IgD-negative memory B cell (primary cell): Measurements from ENCODE around the gene KLHL6. TPM values are rescaled to one million over a fixed set of nuclear protein-coding genes. Genes with fewer than 3 reads are reported as not detected.
"Not testable (repeated sequence)": the region's sequence is repeated elsewhere in the genome, so short reads cannot be mapped to it uniquely, and the experiment has no call there.

ENCODE experiments used
- H3K27ac Mint-ChIP-seq, 3 donors: one replicate each; pipeline ENCODE4 v1.8.0; 2020 to 2022; ENCODE audit warnings: mild to moderate bottlenecking in 3 of 3, mixed read lengths in 3 of 3, moderate library complexity in 1 of 3
- H3K27me3 Mint-ChIP-seq: one replicate; pipeline ENCODE4 v1.8.0; 2021; ENCODE audit warnings: mixed read lengths
- H3K36me3 Mint-ChIP-seq: one replicate; pipeline ENCODE4 v1.8.0; 2020; ENCODE audit warnings: mild to moderate bottlenecking, mixed read lengths
- H3K4me1 Mint-ChIP-seq, 3 donors: one replicate each; pipeline ENCODE4 v1.8.0; 2020 to 2022; ENCODE audit warnings: mixed read lengths in 3 of 3, mild to moderate bottlenecking in 1 of 3
- H3K4me3 Mint-ChIP-seq, 4 donors: one replicate each; pipeline ENCODE4 v1.8.0; 2020 to 2022; ENCODE audit warnings: mild to moderate bottlenecking in 4 of 4, mixed read lengths in 4 of 4, moderate library complexity in 3 of 4
- H3K9me3 Mint-ChIP-seq, 3 donors: one replicate each; pipeline ENCODE4 v1.8.0; 2020 to 2021; ENCODE audit warnings: mixed read lengths in 3 of 3, mild to moderate bottlenecking in 1 of 3
- polyA plus RNA-seq: library from polyadenylated mRNA; unstranded; fragments of 300-500 nt; fragmentation: Illumina TruSeq; gene quantifications from one replicate; pipeline ENCODE4 v1.2.3, GENCODE V29; 2021

KLHL6 gene
- polyA plus RNA-seq, 1 donor from 2014 or later, result 31.3 TPM

DNA sequence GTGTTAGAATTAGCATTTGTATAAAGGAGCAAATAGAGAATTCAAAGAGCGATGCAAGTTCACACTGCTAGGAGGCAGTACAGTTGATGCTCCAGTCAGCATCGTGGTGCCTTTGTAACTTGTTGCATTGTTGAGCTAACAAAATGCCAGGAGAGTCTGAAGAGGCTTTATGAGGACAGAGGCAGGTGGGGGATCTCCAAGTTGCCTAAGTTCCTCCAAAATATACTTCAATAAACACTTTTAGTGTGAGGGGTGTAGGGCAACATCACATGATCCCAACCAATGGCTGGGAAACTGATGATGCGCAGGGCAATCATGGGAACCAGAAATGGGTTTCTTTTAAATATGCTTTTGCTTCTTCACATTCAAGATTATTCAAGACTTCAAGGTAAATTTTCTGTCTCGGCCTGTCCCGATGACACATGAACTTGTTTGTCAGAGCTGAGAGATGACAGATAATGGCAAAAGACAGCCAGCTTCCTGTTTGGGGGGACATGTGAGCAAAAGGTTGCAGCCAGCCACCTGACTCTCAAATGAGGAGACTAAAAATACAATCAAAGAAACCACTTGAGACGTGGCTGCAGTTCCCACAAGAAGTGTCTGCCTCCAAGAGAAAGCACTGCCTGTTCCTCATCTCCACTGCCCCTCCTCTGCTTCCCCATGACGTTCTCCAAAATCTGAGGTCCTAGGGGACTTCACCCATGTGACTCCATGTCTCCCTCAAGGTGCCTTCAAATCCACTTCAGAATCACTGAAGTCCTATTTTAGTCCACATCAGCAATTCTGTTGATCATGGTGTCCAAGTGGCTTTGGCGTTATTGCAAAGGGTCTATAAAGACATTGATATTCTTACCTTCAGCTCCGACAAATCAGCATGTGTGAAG, 39.3 kb downstream of the KLHL6 start:
- no peaks in the 10 kb centered on the region for H3K27me3 Mint-ChIP-seq
- H3K4me3 Mint-ChIP-seq, result peak overlapping the region; percentile 1 to 84 (median 80)
- H3K4me1 Mint-ChIP-seq, result peaks cover 58 to 77% (median 60%) of the 10 kb centered on the region in 3 donors
- no peaks in the 10 kb centered on the region for H3K9me3 Mint-ChIP-seq
- H3K27ac Mint-ChIP-seq, result peak overlapping the region; percentile 94 to 97 (median 94)
- H3K36me3 Mint-ChIP-seq, result peaks cover 7% of the 10 kb centered on the region

DNA sequence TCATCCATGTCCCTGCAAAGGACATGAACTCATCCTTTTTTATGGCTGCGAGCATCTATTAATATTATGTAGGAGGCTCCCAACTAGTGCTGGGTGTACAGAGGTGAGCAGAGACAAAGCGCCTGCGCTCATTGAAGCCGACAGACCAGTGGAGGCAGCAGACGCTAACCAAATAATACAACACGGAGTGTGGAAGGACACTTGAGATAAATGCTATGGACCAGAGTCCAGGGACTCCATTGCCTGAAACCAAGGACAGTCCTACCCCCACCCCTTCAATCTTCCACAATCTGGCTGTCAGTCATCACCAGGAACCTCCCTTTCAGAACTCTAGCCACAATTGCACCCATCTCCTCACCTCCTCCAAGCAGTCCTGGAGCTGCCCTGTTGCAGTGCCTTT, 41.5 kb downstream of the KLHL6 start:
- peak overlapping the region; percentile 81 to 97 (median 88) for H3K27ac Mint-ChIP-seq
- no peaks in the 10 kb centered on the region for H3K27me3 Mint-ChIP-seq
- H3K4me3 Mint-ChIP-seq, result peak overlapping the region in 2 of 4 donors; percentile 27 to 83
- no peaks in the 10 kb centered on the region for H3K9me3 Mint-ChIP-seq
- H3K4me1 Mint-ChIP-seq, result peaks cover 53 to 75% (median 61%) of the 10 kb centered on the region in 3 donors
- peaks cover 4% of the 10 kb centered on the region for H3K36me3 Mint-ChIP-seq

DNA sequence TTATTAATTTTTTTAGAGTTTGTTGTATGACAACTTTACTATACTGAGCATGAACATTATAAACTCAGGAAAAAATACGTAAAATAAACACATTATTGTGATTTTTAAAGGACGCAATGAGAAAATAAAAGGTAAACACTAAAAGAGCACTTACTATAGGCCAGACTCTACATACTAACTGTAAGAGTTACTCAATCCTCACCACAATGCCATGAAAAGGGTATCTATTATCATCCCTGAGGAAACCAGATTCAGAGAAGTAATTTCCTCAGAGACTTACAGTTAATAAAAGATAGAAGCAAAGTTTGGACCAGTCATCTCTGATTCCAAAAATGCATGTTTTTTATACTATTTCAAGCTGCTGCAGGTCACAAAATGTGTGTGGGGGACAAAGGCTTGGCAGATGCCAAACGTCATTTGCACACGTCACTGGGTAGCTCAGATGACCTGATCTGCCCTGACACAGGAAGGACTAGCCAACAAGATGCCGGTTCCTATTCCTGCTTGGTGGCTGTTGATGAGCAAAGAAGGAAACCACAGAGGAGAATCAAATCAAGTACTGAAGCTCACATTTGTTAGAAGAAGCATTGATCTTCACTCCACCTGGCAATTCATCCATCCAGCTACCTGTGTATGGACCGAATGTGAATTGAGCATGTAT, 42.3 kb downstream of the KLHL6 start:
- Mint-ChIP-seq H3K9me3 (no peaks in the 10 kb centered on the region), H3K36me3 (peaks cover 7% of the 10 kb centered on the region), H3K4me1 (peaks cover 52 to 68% (median 53%) of the 10 kb centered on the region in 3 donors), H3K27me3 (no peaks in the 10 kb centered on the region), H3K4me3 (peak overlapping the region; percentile 27 to 83 (median 57)), H3K27ac (peak overlapping the region; percentile 81 to 97 (median 88))

DNA sequence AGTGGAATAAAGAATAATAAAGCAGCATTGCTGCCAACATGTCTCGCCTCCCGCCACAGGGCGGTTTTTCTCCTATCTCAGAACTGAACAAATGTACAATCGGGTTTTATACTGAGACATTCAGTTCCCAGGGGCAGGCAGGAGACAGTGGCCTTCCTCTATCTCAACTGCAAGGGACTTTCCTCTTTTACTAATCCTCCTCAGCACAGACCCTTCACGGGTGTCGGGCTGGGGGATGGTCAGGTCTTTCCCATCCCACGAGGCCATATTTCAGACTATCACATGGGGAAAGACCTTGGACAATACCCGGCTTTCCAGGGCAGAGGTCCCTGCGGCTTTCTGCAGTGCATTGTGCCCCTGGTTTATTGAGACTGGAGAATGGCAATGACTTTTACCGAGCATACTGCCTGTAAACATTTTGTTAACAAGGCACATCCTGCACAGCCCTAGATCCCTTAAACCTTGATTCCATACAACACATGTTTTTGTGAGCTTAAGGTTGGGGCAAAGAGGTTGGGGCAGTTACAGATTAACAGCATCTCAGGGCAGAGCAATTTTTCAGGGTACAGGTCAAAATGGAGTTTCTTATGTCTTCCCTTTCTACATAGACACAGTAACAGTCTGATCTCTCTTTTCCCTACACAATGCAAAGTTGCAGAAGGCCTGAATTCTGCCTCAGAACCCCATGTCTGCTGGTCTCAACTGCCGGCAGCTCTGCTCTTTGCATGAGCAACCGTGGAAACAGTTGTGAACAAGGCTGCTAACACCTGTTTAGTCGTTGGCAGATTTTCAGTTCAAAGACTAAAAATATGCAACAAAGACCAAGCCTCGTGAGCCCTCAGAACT, 44.0 kb downstream of the KLHL6 start:
- H3K36me3 Mint-ChIP-seq, H3K27me3 Mint-ChIP-seq, H3K9me3 Mint-ChIP-seq: not testable (repeated sequence)
- Mint-ChIP-seq H3K4me3 (peak overlapping the region; percentile 55 to 89 (median 63)), H3K27ac (peak overlapping the region; percentile 92 to 99 (median 94)), H3K4me1 (peaks cover 45 to 60% (median 51%) of the 10 kb centered on the region in 3 donors)

DNA sequence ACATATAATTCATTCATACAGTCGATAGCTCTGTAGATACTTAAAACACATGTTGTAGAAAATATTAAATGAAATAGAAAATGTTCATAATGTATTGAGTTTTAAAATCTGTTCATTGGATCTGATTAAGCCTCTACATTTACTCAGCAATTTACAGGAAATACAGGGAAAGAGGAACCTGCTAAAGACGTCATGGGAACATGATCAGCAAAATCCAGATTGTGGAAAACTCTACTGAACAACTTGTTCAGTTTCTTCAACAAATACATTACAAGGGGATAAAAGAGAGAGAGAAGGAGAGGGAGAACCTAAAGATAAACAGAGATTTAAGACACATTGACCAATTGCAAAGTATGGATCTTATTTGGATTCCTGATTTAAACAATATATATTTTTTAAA, 46.7 kb downstream of the KLHL6 start:
- H3K4me3 Mint-ChIP-seq, result no peak overlapping the region
- H3K36me3 Mint-ChIP-seq, result peaks cover 13% of the 10 kb centered on the region
- H3K4me1 Mint-ChIP-seq, result peaks cover 37 to 42% (median 38%) of the 10 kb centered on the region in 3 donors
- peaks cover 0 to 3% (median 0%) of the 10 kb centered on the region in 3 donors for H3K9me3 Mint-ChIP-seq
- no peaks in the 10 kb centered on the region for H3K27me3 Mint-ChIP-seq
- peak overlapping the region in 1 of 3 donors; percentile 31 for H3K27ac Mint-ChIP-seq

DNA sequence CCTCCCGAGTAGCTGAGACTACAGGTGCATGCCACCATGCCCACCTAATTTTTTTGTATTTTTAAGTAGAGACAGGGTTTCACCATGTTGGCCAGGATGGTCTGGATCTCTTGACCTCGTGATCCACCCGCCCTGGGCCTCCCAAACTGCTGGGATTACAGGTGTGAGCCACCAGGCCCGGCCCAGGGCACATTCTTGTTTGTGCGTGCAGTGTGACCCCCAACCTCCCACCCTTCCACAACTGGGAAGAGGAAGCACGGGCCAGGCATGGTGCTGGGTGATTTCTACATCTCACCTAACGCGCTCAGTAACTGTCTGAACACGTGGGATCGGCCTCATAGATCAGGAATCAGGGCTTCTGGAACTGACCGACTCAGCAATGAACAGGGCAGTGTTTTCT, 48.0 kb downstream of the KLHL6 start:
- no peaks in the 10 kb centered on the region for H3K27me3 Mint-ChIP-seq
- H3K9me3 Mint-ChIP-seq, result peaks cover 0 to 3% (median 0%) of the 10 kb centered on the region in 3 donors
- H3K36me3 Mint-ChIP-seq, result peaks cover 13% of the 10 kb centered on the region
- no peak overlapping the region for H3K4me3 Mint-ChIP-seq
- no peak overlapping the region for H3K27ac Mint-ChIP-seq
- peaks cover 26 to 33% (median 27%) of the 10 kb centered on the region in 3 donors for H3K4me1 Mint-ChIP-seq

DNA sequence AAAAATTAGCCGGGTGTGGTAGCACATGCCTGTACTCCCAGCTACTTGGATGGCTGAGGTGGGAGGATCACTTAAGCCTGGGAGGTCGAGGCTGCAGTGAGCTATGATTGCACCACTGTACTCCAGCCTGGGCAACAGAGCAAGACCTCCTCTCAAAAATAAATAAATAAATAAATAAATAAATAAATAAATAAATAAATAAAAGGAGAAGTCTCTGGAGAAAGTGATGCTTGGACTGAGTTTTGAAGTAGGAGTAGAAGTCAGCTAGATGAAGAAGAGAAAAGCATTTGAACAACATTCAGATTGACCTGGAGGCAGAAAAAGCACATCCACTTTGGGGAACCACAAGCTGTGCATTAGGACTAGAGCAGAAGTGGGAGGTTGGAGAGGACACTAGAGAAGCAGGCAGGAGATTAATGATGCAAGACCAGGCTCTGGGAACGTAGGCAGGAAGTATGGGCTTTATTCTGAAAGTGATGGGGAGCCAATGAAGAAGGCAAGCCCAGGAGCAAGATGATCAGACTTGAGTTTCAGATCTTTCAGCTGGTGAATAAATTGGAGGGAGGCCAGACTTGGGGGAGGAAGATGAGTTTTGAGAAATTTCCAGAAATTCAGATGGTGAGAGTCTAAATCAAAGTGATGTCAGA, 48.7 kb downstream of the KLHL6 start:
- H3K4me1 Mint-ChIP-seq, result peaks cover 23 to 29% (median 25%) of the 10 kb centered on the region in 3 donors
- H3K36me3 Mint-ChIP-seq, result peaks cover 13% of the 10 kb centered on the region

DNA sequence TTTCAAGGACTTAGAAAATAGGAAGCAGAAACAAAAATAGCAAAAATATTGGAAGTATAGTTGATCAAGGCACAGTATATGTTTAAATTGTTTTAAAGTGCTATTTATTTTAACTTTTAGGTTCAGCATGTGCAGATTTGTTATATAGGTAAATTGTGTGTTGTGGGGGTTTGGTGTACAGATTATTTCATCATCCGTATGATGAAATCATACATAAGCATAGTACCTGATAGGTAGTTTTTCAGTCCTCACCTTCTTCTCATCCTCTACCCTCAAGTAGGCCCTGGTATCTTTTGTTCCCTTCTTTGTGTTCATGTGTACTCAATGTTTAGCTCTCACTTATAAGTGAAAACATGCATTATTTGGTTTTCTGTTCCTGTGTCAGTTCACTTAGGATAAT, 50.9 kb downstream of the KLHL6 start:
- no peak overlapping the region for H3K27ac Mint-ChIP-seq
- H3K9me3 Mint-ChIP-seq, result peaks cover 0 to 3% (median 0%) of the 10 kb centered on the region in 3 donors
- no peak overlapping the region for H3K4me3 Mint-ChIP-seq
- peaks cover 15% of the 10 kb centered on the region for H3K36me3 Mint-ChIP-seq
- no peaks in the 10 kb centered on the region for H3K27me3 Mint-ChIP-seq
- peaks cover 13 to 19% (median 14%) of the 10 kb centered on the region in 3 donors for H3K4me1 Mint-ChIP-seq

More for the DNA sequence above, 48.7 kb downstream of the KLHL6 start:
- Mint-ChIP-seq H3K27me3 (no peaks in the 10 kb centered on the region), H3K27ac (peak overlapping the region in 1 of 3 donors; percentile 23), H3K9me3 (peaks cover 0 to 3% (median 0%) of the 10 kb centered on the region in 3 donors), H3K4me3 (peak overlapping the region in 1 of 4 donors; percentile 29)

DNA sequence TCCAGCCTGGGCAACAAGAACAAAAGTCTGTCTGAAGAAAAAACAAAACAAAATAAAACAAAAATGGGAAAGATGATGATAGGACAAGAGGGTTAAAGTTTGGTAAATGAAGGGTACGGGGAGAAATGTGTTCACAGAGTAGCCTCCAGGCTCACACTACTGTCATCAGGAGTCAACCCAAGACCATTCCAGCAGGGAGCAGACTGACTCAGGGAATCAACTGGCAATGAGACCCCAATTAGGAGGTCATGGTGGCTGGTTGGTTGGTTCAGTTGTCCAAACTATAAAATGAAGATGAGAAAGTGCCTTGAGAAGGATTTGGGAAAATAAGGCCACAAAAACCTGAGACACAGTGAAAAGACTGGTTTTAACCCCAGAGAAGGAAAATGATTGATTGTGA, 51.8 kb downstream of the KLHL6 start:
- Mint-ChIP-seq H3K9me3 (peaks cover 0 to 3% (median 0%) of the 10 kb centered on the region in 3 donors), H3K4me1 (peaks cover 9 to 15% (median 10%) of the 10 kb centered on the region in 3 donors), H3K27me3 (no peaks in the 10 kb centered on the region), H3K36me3 (peaks cover 15% of the 10 kb centered on the region), H3K27ac (peak overlapping the region in 1 of 3 donors; percentile 43), H3K4me3 (no peak overlapping the region)

DNA sequence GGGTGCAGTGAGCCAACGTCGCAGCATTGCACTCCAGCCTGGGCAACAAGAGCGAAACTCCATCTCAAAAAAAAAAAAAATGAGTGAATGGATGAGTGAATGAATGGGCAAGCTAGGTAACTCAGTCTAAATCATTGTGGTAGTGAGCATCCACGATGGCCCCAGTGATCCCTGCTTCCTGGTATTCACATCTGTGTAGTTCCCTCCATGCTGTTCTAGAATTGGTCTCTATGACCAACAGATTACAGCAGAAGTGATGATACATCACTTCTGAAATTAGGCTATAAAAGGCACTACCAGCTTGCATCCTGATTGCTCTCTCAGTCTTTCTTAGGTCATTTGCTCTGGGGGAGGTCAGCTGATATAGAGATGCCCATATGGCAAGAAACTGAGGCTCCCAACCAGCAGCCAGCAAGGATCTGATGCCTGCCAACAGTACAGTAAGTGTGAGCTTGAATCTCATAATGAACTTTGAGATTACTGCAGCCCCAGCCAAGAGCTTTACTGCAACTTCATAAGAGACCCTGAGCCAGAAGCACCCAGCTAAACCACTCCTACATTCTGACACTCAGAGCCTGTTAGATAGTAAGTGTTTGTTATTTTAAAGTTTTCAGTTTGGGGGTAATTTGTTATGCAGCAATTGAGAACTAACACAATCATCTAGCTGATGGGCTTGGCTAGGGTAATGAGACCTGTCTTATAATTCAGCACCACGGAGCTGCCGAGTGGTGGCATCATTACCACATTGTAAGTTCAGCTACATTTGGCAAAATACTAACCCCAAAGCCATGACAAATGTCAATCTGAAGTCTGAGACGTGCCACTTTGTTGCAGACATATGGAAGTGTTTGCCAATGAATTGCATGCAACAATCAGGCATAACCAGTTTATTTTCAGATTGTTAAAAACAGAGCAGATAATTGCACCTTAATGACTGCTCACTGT, 53.0 kb downstream of the KLHL6 start:
- peaks cover 0 to 3% (median 0%) of the 10 kb centered on the region in 3 donors for H3K9me3 Mint-ChIP-seq
- H3K4me1 Mint-ChIP-seq, result peaks cover 10% of the 10 kb centered on the region in 3 donors
- H3K36me3 Mint-ChIP-seq, result peaks cover 12% of the 10 kb centered on the region
- no peak overlapping the region for H3K27ac Mint-ChIP-seq
- no peaks in the 10 kb centered on the region for H3K27me3 Mint-ChIP-seq
- no peak overlapping the region for H3K4me3 Mint-ChIP-seq

DNA sequence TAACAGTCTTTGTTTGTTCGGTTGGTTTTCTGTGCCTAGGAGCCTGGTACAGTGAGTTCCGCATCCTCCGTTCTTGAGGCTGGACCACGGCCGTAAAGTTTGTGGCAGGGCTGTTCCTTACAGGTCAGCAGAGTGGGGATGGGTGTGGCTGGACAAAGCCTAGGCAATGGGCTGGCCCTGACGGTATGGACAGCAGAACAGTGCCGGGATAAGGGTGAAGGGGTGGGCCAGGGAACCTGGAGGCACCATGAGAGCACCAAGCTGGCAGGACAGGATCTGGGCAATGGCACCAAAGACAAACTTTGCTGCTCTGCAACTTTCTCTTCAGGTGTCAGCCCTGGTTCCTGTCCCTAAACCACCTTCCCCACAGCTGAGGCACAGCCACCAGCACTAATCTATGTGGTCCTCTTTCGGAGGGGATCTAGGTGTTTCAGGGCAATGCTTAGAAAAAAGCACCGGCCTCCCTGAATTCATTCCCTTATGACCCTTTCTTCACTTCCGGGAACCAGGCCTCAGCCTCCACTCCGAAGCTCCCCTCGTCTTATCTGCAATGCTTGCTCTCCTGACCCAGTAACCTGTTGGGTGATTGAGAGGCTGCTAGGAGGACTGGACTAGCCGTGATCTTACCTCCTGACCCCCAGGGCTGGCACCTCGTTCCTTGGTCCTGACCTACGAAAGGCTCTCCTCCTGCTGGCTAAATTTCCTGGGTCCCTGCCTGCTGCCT, 54.4 kb downstream of the KLHL6 start:
- Mint-ChIP-seq H3K27ac (peak overlapping the region in 1 of 3 donors; percentile 67), H3K27me3 (no peaks in the 10 kb centered on the region), H3K9me3 (peaks cover 0 to 3% (median 0%) of the 10 kb centered on the region in 3 donors), H3K4me1 (peaks cover 3 to 4% (median 4%) of the 10 kb centered on the region in 3 donors), H3K36me3 (peaks cover 8% of the 10 kb centered on the region), H3K4me3 (peak overlapping the region in 1 of 4 donors; percentile 49)

DNA sequence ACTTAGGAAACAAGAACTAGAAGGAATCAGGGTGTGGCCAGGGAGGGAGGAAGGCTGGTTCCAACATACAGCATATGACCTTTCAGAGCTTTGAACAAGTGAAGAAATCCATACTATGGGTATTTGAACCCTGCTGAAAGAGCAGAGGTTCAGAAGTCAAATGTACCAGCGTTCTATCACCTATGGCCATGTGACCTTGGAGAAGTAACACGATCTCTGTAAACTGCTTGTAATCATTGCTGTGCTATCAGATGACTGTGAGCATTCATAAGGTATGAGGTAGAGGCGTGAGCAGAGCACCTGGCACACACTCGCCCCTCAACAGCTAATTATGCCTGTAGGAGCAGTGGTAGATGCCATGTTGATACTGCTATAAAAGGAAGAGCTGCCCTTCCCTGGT, 55.2 kb downstream of the KLHL6 start:
- H3K36me3 Mint-ChIP-seq, result peaks cover 7% of the 10 kb centered on the region

More for the DNA sequence above, 55.2 kb downstream of the KLHL6 start:
- H3K9me3 Mint-ChIP-seq, result peaks cover 0 to 1% (median 0%) of the 10 kb centered on the region in 3 donors
- no peaks in the 10 kb centered on the region for H3K27me3 Mint-ChIP-seq
- peak overlapping the region in 1 of 4 donors; percentile 5 for H3K4me3 Mint-ChIP-seq
- H3K4me1 Mint-ChIP-seq, result peaks cover 0 to 4% (median 3%) of the 10 kb centered on the region in 3 donors
- peak overlapping the region in 1 of 3 donors; percentile 17 for H3K27ac Mint-ChIP-seq
